Measurements from ENCODE around the gene TMEM94. TPM values are rescaled to one million over a fixed set of nuclear protein-coding genes. Genes with fewer than 3 reads are reported as not detected.

TMEM94 gene
- total and polyA plus RNA-seq, 3 donors from 2014 or later: 128 to 171 (median 151) TPM

- no peaks in the 10 kb centered on the region for H3K36me3 ChIP-seq (ENCODE audit: low read depth, missing control alignments)
- no peak for DNase-seq
- TF ChIP-seq, protein P1, sequence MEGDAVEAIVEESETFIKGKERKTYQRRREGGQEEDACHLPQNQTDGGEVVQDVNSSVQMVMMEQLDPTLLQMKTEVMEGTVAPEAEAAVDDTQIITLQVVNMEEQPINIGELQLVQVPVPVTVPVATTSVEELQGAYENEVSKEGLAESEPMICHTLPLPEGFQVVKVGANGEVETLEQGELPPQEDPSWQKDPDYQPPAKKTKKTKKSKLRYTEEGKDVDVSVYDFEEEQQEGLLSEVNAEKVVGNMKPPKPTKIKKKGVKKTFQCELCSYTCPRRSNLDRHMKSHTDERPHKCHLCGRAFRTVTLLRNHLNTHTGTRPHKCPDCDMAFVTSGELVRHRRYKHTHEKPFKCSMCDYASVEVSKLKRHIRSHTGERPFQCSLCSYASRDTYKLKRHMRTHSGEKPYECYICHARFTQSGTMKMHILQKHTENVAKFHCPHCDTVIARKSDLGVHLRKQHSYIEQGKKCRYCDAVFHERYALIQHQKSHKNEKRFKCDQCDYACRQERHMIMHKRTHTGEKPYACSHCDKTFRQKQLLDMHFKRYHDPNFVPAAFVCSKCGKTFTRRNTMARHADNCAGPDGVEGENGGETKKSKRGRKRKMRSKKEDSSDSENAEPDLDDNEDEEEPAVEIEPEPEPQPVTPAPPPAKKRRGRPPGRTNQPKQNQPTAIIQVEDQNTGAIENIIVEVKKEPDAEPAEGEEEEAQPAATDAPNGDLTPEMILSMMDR (IDR thresholded peaks at IDR 0.05): no peak
- no peak for TF ChIP-seq POLR2A (IDR thresholded peaks at IDR 0.05)
- H3K27ac ChIP-seq: peak overlapping the region; percentile 59 to 63
- WGBS, 2 donors: 78 to 80% methylated on average over 1 to 38 of the region's 40 CpGs
- no peaks in the 10 kb centered on the region for H3K27me3 ChIP-seq
- H3K9me3 ChIP-seq: no peaks in the 10 kb centered on the region
- H3K4me3 ChIP-seq: no peak overlapping the region
- intact Hi-C loops (cut with DNase I; ENCODE audit: low total_unique reads): no loop called here
- H3K4me1 ChIP-seq: peaks cover 36% of the 10 kb centered on the region
Observed at GRCh38 chr17:75502072-75502720, 45.8 kb downstream of the TMEM94 start.

- intact Hi-C loops (cut with DNase I; ENCODE audit: low total_unique reads): no loop called here
Observed at GRCh38 chr17:75502721-75503329, 46.4 kb downstream of the TMEM94 start.

GRCh38 chr17:75503337-75503950 is 47.0 kb downstream of the TMEM94 start:
- intact Hi-C loops (cut with DNase I; ENCODE audit: low total_unique reads): no loop called here
- Histone ChIP-seq H3K27me3 (no peaks in the 10 kb centered on the region), H3K9me3 (no peaks in the 10 kb centered on the region), H3K27ac (no peak overlapping the region), H3K4me3 (no peak overlapping the region), H3K36me3 (ENCODE audit: low read depth, missing control alignments) (no peaks in the 10 kb centered on the region), H3K4me1 (peaks cover 32% of the 10 kb centered on the region)
- no peak for DNase-seq
- WGBS, 2 donors: 89 to 96% methylated on average over 10 to 18 of the region's 23 CpGs
- TF ChIP-seq, protein P1 (IDR thresholded peaks at IDR 0.05): no peak
- TF ChIP-seq POLR2A (IDR thresholded peaks at IDR 0.05): no peak

More at GRCh38 chr17:75502721-75503329, 46.4 kb downstream of the TMEM94 start:
- Histone ChIP-seq H3K4me3 (no peak overlapping the region), H3K27ac (peak overlapping the region; percentile 59 to 63), H3K9me3 (no peaks in the 10 kb centered on the region), H3K36me3 (ENCODE audit: low read depth, missing control alignments) (no peaks in the 10 kb centered on the region), H3K4me1 (peaks cover 36% of the 10 kb centered on the region), H3K27me3 (no peaks in the 10 kb centered on the region)
- no peak for DNase-seq
- TF ChIP-seq POLR2A (IDR thresholded peaks at IDR 0.05): no peak
- TF ChIP-seq, protein P1 (IDR thresholded peaks at IDR 0.05): no peak
- WGBS, 2 donors: 91% methylated on average over 25 of the region's 25 CpGs; no CpG with 5 or more reads in 1 of the 2 donors

GRCh38 chr17:75503976-75504346 is 47.5 kb downstream of the TMEM94 start:
- H3K27ac ChIP-seq: no peak overlapping the region
- no peak overlapping the region for H3K4me3 ChIP-seq
- no peaks in the 10 kb centered on the region for H3K9me3 ChIP-seq
- peaks cover 27% of the 10 kb centered on the region for H3K4me1 ChIP-seq
- H3K27me3 ChIP-seq: no peaks in the 10 kb centered on the region
- TF ChIP-seq, protein P1 (IDR thresholded peaks at IDR 0.05): no peak
- TF ChIP-seq POLR2A (IDR thresholded peaks at IDR 0.05): no peak
- intact Hi-C loops (cut with DNase I; ENCODE audit: low total_unique reads): no loop called here
- no peak for DNase-seq
- WGBS, 2 donors: 72 to 74% methylated on average over 12 to 13 of the region's 13 CpGs
- no peaks in the 10 kb centered on the region for H3K36me3 ChIP-seq (ENCODE audit: low read depth, missing control alignments)

Data from testis (tissue), 3 donors.